Tibial artery (tissue), 4 donors: ENCODE measurements around the gene BORA.
"Not testable (repeated sequence)": the region's sequence is repeated elsewhere in the genome, so short reads cannot be mapped to it uniquely, and the experiment has no call there.

Experiments used
- DNase-seq, 2 donors: peaks; one replicate each; pipeline ENCODE4 v3.0.0-alpha.2; 2019
- H3K27ac ChIP-seq, 2 donors: fragments of 200-600 bp; sonication (generic) in 1 of 2; 1 replicate in 1 of 2; 2 replicates in 1 of 2; pipeline ENCODE4 v1.5.1; 2018 to 2019; ENCODE audit warnings: mild to moderate bottlenecking in 1 of 2
- H3K27me3 ChIP-seq, 2 donors: fragments of 200-600 bp; sonication (generic) in 1 of 2; one replicate each; pipeline versions ENCODE4 v1.5.1 to v1.6.0; 2016 to 2019
- H3K36me3 ChIP-seq, 3 donors: fragments of 200-600 bp; sonication (generic) in 2 of 3; one replicate each; pipeline ENCODE4 v1.5.1; 2016 to 2019; ENCODE audit warnings: mild to moderate bottlenecking in 2 of 3
- H3K4me1 ChIP-seq, 4 donors: fragments of 200-600 bp; sonication (generic) in 2 of 4; 1 replicate in 3 of 4; 2 replicates in 1 of 4; pipeline ENCODE4 v1.5.1; 2016 to 2019
- H3K4me3 ChIP-seq, 2 donors: fragments of 200-600 bp; sonication (generic) in 1 of 2; 1 replicate in 1 of 2; 2 replicates in 1 of 2; pipeline ENCODE4 v1.5.1; 2018 to 2019; ENCODE audit warnings: mild to moderate bottlenecking in 2 of 2
- H3K9me3 ChIP-seq, 3 donors: fragments of 200-600 bp; sonication (generic) in 1 of 3; one replicate each; pipeline ENCODE4 v1.5.1; 2016 to 2019
- intact Hi-C: fragments of 100-400 bp; cut with DNase I; formaldehyde crosslinking; loops from one replicate; pipeline ENCODE4 v1.15.0; 2023; ENCODE audit warnings: low total_unique reads
- TF ChIP-seq, protein P1 (sequence below), 2 experiments: fragments of 200-600 bp in 1 of 2; fragments of 450-650 bp in 1 of 2; IDR thresholded peaks; one replicate each; pipeline ENCODE4 v1.5.1; 2017 to 2019; ENCODE audit warnings: antibody characterized with exemption in 2 of 2, mild to moderate bottlenecking in 1 of 2, moderate library complexity in 1 of 2

BORA gene

DNA sequence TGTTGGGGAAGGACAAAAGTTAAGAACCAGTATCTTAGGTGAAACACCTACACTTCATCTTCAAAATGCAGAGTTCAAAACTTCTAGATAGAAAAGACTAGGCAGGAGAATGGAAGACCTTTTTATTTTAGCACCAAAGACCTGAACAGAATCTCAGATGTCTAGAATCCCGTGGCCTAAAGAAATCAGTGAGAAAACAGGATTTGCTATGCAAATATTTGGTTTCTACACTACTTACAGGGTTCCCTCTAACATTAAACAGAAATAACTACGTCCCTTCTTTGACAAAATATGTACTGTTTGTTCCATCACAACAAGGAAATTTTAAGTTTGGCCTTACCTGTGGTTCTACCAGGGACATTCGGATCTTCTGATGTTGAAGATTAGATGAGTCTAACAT lies 32.5 kb downstream of the BORA start:
- Histone ChIP-seq H3K9me3 (no peaks in the 10 kb centered on the region), H3K4me1 (peaks cover 0 to 17% (median 9%) of the 10 kb centered on the region in 4 donors), H3K4me3 (no peak overlapping the region), H3K27me3 (no peaks in the 10 kb centered on the region), H3K27ac (no peak overlapping the region), H3K36me3 (peaks cover 60 to 98% (median 87%) of the 10 kb centered on the region in 3 donors)
- intact Hi-C loops = no loop called here
- TF ChIP-seq, protein P1, sequence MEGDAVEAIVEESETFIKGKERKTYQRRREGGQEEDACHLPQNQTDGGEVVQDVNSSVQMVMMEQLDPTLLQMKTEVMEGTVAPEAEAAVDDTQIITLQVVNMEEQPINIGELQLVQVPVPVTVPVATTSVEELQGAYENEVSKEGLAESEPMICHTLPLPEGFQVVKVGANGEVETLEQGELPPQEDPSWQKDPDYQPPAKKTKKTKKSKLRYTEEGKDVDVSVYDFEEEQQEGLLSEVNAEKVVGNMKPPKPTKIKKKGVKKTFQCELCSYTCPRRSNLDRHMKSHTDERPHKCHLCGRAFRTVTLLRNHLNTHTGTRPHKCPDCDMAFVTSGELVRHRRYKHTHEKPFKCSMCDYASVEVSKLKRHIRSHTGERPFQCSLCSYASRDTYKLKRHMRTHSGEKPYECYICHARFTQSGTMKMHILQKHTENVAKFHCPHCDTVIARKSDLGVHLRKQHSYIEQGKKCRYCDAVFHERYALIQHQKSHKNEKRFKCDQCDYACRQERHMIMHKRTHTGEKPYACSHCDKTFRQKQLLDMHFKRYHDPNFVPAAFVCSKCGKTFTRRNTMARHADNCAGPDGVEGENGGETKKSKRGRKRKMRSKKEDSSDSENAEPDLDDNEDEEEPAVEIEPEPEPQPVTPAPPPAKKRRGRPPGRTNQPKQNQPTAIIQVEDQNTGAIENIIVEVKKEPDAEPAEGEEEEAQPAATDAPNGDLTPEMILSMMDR (IDR thresholded peaks at IDR 0.05) = no peak
- DNase-seq = no peak

DNA sequence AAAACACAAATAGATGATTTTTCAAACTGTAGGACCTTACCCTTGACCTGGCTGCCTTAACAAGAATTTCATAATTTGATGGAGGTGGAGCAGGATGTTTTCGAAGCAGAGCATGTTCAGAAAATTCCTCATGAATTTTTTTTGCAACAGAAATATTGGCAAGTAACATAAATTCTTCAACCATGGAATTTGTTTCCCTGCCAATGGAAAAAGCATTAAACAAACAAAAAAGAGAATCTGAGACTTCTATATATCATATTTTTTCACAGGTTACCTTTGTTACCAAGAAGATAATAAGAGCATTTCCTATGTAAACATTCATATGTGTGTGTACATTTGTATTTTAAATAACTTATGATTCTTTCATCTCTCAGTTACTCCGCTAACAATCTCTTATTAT lies 35.7 kb downstream of the BORA start:
- Histone ChIP-seq H3K36me3 (peaks cover 81 to 98% (median 93%) of the 10 kb centered on the region in 3 donors), H3K4me3 (no peak overlapping the region), H3K9me3 (no peaks in the 10 kb centered on the region), H3K4me1 (peaks cover 0 to 17% (median 9%) of the 10 kb centered on the region in 4 donors), H3K27me3 (no peaks in the 10 kb centered on the region), H3K27ac (peak overlapping the region; percentile 24 to 57)
- intact Hi-C loops = no loop called here
- no peak for DNase-seq
- TF ChIP-seq, protein P1 (IDR thresholded peaks at IDR 0.05) = no peak

DNA sequence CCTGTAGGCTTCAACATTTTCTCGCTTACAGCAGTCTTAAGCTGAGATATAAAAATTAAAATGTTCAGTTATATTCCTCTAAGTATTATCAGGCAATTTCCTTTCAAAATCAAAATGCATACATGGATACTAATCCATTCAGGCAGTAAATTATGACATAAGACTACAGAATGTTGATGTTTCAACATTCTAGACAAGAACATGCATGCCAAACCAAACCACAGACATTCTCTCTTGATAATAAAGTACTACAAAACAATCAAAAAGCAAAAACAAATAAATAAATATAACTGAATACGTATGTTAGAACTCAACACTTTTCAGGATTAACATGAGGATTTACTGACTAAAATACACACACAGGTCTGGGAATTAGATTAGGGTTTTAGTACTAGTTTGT lies 46.3 kb downstream of the BORA start:
- H3K4me1 ChIP-seq = peaks cover 0 to 14% (median 3%) of the 10 kb centered on the region in 4 donors
- no peaks in the 10 kb centered on the region for H3K9me3 ChIP-seq
- TF ChIP-seq, protein P1 (IDR thresholded peaks at IDR 0.05) = no peak
- no peak overlapping the region for H3K4me3 ChIP-seq
- H3K27ac ChIP-seq = no peak overlapping the region
- DNase-seq = no peak
- H3K27me3 ChIP-seq = no peaks in the 10 kb centered on the region
- H3K36me3 ChIP-seq = peaks cover 80 to 89% (median 83%) of the 10 kb centered on the region in 3 donors
- intact Hi-C loops = no loop called here

DNA sequence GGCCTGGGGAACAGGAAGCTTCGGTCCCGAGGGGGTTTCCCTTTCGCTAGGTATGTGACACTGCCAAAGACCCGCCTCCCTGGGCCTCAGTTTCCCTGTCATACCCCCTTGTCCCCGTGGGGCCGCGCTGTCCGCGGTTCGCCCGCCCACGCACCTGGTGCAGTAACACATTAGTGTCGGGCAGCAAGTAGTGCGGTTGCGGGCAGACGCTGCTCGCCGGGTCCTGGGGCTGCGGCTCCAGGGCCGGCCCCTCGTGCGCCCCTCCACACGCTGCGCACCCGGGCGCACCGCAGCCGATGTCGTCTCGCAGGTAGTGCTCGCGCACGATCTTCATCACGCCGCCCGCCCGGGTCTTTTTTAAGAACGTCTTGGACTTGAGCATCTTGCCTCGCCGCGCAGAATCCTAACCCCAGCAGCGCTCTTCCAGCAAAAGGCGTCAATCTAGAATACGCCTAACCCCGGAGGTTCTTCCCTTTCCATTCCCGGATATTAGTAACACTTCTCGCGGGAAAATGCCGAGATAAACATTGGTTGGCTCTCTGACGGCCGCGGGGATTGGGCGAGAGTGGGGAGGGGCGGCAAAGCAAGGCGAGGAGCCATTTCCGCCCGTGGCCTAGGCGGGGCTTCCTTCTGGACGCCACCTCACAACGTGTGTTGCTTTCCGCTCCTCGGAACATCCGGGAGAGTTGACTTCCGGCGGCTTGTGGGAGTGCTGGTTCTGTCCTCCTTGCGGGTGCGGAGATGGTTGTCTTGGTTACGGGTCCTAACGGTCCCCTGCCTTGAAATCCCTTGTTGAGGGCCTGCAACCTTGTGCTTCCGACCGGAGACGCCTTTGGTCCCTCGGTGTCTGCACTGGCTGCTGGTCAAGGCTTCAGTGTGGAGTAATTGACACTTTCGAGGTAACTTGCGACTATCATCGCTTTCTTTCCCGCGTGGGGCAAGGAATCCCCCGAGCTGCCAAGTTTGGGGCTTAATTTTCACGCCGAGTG lies 54.0 kb downstream of the BORA start, which contains the start of the genes DIS3 and PIBF1:
Gene DIS3 (minus strand): TSS at position 450 of the 989 bp plus-strand sequence. CDS start 68 bp downstream, at position 382.
Gene PIBF1 (plus strand): TSS at position 683 of the 989 bp plus-strand sequence. CDS start 1,337 bp downstream, outside the sequence.
- intact Hi-C loops = loop anchor here (2.0 kb wide), 1 partner anchor 55 kb away; the partner anchor contains the start of genes BORA and MZT1
- peaks cover 15 to 23% (median 15%) of the 10 kb centered on the region in 3 donors for H3K36me3 ChIP-seq
- peak within 1 kb of the TSS; percentile 86 to 92 for H3K27ac ChIP-seq
- peak within 1 kb of the TSS; percentile 86 to 93 for H3K4me3 ChIP-seq
- H3K9me3 ChIP-seq = no peaks in the 10 kb centered on the region
- H3K27me3 ChIP-seq = no peaks in the 10 kb centered on the region
- H3K4me1 ChIP-seq = peaks cover 0 to 62% (median 23%) of the 10 kb centered on the region in 4 donors
- DNase-seq = peak; percentile 97 to 98
- TF ChIP-seq, protein P1 (IDR thresholded peaks at IDR 0.05) = no peak

DNA sequence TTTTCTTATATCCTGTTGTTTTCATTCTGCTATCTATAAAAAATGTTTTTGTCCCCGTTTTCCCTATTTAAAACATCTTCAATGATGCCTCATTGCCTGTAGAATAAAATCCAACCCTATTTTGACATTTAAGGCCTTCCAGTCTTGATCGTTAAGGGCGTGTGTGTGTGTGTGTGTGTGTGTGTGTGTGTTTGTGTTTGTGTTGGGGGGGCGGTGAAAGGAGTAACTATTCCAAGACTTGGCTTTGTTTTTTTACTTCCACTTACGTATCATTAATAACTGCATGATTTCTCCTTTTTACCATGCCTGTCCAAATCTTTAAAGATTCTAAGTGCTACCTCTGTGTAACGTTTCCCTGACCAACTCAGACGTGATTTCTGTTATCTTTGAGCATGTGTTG lies 55.0 kb downstream of the BORA start:
- intact Hi-C loops = loop anchor here (2.0 kb wide), 1 partner anchor 56 kb away; the partner anchor contains the start of genes BORA and MZT1
- TF ChIP-seq, protein P1 (IDR thresholded peaks at IDR 0.05) = no peak
- DNase-seq = no peak
- peaks cover 5 to 16% (median 5%) of the 10 kb centered on the region in 3 donors for H3K36me3 ChIP-seq
- H3K4me3 ChIP-seq = peak overlapping the region; percentile 86 to 93
- H3K4me1 ChIP-seq = peaks cover 0 to 61% (median 23%) of the 10 kb centered on the region in 4 donors
- H3K27me3 ChIP-seq = no peaks in the 10 kb centered on the region
- H3K27ac ChIP-seq = peak overlapping the region; percentile 86 to 92
- no peaks in the 10 kb centered on the region for H3K9me3 ChIP-seq

DNA sequence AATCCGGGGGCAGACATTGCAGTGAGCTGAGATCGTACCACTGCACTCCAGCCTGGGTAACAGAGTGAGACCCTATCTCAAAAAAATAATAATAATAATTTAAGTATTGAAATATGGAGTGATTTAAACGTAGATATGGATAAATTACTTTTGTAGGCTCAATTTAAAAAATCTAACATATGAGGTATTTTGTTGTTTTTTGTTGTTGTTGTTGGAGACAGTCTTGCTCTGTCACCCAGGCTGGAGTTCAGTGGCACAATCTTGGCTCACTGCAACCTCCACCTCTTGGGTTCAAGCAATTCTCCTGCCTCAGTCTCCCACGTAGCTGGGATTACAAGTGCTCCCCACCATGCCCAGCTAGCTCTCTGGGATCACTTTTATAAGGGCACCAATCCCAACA lies 57.0 kb downstream of the BORA start:
- H3K27ac ChIP-seq, DNase-seq, H3K4me3 ChIP-seq, H3K9me3 ChIP-seq, H3K27me3 ChIP-seq, intact Hi-C loops: not testable (repeated sequence)
- Histone ChIP-seq H3K36me3 (peaks cover 0 to 15% (median 0%) of the 10 kb centered on the region in 3 donors), H3K4me1 (peaks cover 0 to 46% (median 15%) of the 10 kb centered on the region in 4 donors)
